GM21619 (cell line): ENCODE results near the gene CDC42BPA.
"Not testable (repeated sequence)": the region's sequence is repeated elsewhere in the genome, so short reads cannot be mapped to it uniquely, and the experiment has no call there.

Experiments
- ATAC-seq: cut with Tn5 transposase; IDR thresholded peaks from one replicate; pipeline ENCODE4 v1.9.1; 2021; ENCODE audit not compliant: unreplicated experiment

The CDC42BPA gene, protein sequence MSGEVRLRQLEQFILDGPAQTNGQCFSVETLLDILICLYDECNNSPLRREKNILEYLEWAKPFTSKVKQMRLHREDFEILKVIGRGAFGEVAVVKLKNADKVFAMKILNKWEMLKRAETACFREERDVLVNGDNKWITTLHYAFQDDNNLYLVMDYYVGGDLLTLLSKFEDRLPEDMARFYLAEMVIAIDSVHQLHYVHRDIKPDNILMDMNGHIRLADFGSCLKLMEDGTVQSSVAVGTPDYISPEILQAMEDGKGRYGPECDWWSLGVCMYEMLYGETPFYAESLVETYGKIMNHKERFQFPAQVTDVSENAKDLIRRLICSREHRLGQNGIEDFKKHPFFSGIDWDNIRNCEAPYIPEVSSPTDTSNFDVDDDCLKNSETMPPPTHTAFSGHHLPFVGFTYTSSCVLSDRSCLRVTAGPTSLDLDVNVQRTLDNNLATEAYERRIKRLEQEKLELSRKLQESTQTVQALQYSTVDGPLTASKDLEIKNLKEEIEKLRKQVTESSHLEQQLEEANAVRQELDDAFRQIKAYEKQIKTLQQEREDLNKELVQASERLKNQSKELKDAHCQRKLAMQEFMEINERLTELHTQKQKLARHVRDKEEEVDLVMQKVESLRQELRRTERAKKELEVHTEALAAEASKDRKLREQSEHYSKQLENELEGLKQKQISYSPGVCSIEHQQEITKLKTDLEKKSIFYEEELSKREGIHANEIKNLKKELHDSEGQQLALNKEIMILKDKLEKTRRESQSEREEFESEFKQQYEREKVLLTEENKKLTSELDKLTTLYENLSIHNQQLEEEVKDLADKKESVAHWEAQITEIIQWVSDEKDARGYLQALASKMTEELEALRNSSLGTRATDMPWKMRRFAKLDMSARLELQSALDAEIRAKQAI (N-terminal part only)

DNA sequence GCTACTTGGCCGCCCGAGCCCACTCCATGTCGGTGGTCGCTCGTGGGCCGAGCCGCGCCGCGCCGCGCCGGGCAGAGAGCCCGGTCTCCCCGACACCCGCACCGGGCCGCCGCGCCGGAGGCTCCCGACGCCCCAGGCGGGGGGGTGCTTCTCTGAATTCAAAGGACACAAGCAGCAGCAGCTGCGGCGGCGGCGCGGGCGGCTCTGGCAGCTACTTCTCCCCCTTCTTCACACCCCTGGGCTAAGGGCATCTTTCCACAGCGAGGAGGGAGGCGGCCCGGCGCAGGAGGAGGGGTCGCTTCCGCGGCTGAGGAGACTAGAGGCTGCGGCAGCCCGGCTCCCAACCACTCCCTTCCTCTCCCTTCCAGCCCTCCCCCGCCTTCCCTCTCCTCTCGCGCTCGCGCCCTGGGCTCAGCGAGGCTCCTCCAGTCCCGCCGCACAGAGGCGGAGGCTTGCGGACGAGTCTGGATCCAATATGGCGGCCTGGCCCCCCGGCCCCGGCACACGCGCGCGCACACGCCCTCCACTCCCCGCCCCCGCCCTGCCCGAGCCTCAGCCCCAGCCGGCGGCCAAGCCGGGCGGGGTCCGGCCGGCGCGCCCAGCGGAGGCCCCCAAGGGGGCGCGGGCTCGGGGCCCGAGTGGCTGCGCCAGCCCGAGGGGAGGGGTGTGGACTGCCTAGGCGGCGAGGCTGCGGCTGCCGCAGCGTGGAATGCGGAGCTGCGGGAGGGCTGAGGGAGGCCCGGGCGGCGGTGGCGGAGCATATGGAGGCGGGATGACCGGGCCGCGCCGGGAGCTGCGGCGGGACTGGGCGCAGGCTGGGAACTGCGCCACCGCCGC is at the start of gene CDC42BPA:
Gene CDC42BPA, minus strand, starts transcription at position 477 of the 837 bp plus-strand sequence. CDS start 1,310 bp downstream, outside the sequence.
- peak; percentile 40 for ATAC-seq

DNA sequence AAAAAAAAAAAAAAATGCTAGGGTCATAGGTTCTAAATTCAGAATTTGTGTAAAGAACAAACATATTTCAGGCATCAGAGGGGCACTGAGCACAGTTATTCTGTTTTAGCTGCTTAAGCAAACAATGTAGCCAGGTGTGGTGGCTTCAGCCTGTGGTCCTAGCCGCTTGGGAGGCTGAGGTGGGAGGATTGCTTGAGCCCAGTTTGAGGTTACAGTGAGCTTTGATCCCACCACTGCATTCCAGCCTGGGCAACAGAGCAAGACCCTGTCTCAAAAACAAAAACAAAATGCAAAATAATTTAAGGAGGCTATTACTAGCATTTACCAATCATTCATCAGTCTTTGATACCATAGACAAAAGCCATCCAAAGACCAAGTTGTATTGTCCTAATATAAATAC is 49.7 kb upstream of the CDC42BPA start:
- ATAC-seq: no peak

DNA sequence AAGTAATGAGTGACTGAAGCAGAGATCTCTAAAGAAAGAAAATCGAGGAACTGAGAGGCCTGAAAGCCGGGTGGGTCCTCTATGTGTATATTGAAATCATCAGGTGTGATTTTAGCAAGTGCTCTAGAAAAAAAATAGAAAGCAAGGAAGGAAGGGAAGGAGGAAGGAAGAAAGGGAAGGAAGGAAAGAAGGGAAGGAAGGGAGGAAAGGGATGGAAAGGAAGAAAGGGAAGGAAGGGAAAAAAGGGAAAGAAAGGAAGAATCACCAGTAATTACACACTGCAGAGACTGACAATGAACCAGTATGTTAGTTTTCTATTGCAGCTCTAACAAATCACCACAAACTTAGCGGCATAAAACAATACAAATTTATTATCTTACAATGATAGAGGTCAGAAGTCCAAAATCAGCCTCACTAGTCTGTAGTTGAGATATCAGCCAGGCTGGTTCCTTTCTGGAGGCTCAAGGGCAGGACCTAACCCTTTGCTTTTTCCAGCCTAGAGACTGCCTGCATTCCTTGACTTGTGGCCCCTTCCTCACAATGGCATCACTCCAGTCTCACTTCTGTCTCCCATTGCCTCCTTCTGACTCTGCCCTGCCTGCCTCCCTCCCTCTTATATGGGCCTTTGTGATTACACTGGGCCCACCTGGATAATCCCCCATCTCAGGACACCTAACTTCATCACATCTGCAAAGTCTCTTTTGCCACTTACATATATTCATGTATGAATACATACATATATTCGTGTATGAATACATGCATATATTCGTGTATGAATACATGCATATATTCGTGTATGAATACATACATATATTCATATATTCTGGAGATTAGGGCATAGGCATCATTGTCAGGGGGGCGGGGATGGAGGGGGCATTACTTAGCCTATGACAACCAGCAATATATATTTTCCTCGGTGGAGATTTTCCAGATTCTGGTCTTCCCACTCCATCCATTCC is 47.5 kb upstream of the CDC42BPA start:
- ATAC-seq: no peak

DNA sequence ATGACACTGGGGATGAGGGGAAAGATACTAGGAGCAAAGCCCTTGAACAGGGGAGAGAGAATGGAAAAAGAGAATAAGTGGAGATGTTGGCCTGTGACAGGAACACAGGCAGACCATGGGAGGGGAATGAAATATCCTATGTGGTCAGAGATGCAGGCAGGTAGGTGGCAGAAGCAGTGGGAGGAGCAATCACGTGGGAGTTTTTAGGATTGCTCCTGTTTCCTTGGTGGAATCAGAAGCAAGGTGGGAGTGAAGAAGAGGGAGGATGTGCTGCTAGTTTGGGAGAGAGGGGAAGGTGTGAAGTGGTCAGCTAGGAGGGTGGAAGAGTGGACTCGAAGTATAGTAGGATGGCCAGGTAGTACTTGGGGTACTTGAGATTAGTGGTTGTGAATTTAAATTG is 46.4 kb upstream of the CDC42BPA start:
- ATAC-seq: no peak

DNA sequence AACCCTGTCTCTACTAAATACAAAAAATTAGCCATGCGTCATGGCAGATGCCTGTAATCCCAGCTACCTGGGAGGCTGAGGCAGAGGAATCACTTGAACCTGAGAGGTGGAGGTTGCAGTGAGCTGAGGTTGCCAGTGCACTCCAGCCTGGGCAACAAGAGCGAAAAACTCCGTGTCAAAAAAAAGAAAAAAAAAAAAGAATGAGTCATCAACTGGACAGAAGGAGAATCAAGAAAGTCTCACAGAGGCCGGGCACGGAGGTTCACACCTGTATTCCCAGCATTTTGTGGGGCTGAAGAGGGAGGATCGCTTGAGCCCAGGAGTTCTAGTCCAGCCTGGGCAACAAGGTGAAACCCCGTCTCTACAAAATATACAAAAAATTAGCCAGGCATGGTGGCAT is 45.5 kb upstream of the CDC42BPA start:
- no peak for ATAC-seq

DNA sequence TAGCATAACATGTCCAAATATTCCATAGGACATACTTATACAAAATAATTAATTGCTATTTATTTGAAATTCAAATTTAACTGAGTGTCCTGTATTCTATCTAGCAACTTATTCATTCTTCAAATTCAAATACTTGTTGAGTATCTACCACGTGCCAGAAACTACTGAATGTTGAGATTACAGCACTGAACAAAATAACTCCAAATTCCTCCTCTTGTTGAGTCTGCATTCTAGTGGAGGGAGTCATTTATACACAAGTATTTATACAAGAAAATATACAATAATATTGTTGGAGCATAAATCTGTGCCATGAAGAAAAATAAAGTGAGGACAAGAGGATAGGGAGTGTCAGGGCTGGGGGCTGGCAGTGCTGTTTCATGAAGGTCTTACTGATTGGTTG is 43.7 kb upstream of the CDC42BPA start:
- no peak for ATAC-seq

DNA sequence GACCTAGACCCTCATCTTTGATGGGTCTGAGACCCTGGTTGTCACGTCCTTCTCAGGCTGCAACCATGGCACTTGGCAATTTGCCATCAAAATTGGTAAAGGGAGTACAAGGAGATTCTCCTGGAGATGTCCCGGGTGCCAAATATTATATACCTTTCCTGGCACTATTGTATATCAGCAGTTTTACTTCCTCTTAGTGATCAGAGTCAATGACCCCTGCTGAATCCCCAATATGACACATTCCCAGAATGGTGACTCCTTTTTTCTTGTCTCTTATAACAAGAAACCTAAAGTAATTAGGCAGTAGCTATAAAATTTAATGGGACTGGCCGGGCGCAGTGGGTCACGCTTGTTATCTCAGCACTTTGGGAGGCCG is 39.6 kb upstream of the CDC42BPA start:
- no peak for ATAC-seq

DNA sequence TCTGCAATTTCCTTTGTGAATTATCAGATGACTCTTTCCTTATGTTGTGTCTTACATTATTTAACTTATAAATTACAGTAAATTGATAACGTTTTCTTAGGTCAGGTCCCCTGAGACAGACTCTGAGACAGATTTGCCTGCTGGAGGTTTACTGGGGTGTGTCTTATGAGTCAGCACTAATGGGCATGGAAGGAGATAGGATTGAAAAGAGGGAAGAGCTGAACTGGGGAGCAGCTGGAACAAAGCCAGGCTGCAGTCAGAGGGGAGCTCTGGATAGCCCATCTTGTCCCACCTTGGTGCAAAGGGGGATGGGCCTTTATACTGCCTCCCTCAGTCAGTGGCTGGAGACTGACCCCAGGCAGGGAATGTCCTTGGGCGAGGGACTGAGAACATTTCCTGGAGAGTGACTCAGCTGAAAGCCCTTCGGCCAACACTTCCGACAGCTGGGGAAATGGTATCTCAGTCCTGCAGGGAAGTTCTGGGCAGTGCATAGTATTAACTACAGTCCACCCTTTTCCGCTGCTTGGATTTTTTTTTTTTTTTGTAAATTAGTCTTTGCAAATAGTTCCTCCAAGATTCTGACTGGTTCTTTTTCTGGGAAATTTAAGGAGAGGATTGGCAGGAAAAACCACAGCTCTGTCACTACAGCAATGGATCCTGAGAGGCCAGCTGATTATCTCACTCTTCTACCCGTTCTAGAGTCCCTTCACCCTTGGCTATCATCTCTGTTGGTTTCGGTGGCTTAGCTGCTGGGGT is 39.1 kb upstream of the CDC42BPA start:
- no peak for ATAC-seq

DNA sequence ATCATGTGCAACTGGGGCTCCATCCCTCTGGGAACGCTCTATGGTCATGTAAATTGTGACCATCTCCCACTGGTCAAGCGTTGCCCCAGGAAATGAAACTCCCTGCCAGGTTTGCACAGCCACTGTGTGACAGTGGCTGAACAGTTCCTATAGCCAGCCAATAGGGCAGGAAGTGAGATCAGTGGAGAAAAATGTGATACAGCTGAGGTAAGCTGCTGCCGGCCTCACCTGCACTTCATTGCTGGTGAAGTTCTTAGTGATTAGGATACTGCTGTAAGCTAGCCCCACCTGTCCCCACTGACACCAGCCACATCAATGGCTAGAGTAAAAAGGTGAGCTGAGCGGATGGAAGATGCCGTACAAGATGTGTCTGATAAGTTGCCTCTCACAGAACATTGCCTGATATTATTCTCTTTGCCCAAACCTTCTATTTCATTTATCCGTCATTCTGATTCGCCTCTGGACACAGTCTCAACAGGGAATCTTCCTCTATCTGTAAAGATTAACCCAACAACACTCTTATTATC is 38.4 kb upstream of the CDC42BPA start:
- ATAC-seq: no peak

DNA sequence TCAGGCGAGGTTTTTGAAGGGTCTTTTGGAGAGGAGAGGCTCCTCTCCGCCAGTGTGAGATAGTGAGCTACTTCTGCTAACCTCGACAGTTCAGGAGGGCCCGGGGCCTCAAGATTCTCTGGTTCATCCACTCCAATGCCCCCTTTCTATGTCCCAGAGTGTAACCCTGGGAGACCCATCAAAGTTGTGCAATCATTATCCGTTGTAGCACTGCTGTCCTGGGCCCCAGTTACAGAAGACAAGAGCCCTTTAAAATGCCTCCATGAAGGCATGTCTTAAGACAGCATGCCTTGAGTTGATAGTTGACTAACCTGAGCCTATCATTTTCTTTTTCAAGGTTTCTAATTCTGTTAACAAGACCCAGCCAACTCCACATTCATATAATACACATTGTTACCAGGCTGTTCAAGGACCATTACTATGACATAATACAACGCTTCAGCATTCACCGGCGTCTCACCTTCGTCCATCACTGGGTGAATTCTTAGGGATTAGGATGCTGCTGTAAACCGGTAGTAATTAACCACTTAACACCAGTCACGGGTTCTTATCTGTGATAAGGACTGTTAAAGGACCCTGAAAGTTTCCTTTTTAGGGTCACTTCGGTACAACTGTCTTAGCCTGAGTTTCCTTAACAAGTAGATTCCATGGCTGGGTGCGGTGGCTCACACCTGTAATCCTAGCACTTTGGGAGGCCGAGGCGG is 37.4 kb upstream of the CDC42BPA start:
- ATAC-seq: no peak

DNA sequence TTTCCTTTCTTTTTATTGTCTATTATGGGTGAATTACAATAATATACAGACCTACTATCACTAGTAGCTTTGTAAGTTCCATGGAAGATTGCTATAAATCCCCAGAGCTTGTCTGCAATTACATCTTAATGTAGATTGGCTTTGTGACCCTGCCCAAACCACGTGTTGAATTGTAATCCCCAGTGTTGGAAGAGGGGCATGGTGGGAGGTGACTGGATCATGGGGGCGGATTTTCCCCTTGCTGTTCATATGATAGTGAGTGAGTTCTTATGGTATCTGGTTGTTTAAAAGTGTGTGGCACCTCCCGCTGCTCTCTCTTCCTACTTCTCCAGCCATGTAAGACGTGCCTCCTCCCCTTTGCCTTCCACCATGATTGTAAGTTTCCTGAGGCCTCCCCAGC is 34.9 kb upstream of the CDC42BPA start:
- ATAC-seq: no peak

DNA sequence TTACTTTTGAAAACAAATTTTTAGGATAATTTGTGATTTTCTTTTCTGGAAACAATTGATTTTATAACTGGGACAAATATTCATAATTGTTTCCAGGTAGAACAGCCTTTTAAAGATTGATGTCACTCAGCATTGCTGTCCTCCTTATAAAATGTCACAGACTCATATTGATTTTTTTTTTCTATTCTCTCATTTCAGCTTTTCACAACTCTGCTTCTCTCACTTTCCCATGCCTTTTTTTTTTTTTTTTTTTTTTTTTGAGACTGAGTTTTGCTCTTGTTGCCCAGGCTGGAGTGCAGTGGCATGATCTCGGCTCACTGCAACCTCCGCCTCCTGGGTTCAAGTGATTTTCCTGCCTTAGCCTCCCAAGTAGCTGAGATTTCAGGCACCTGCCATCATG is 33.9 kb upstream of the CDC42BPA start:
- ATAC-seq: not testable (repeated sequence)

DNA sequence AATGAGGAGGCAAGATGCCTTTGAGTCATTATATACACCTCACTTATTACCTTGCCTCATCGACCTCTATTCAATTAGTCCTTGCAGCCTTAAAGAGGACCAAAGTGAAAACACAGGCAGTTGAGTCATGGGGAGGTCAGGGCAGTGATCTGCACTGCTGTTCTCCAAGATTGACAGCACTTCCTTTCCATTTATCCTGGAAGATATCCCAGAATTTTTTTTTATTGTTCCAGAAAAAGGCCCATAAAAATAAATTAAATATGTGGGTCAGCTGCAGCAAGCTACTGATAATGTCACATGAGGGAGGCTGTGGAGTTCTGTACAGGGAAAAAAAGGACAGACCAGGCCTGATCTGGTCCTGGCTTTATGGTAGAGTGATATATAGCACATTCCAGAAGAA is 33.2 kb upstream of the CDC42BPA start:
- ATAC-seq: no peak

DNA sequence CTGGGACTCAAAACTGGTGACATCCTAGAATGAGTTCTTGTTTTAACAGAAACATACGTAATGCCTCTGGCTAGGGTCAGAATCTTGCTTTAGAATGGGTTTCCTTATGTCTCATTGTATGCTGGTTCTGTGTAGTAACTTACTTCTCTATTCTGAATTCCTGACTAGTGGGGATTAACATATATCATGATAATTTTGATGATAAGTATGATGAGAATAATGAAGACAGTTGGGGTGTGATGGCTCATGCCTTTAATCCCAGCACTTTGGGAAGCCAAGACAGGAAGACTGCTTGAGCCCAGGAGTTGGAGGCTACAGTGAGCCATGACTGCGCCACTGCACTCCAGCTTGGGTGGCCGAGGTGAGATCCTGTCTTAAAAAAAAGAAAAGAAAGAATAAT is 31.7 kb upstream of the CDC42BPA start:
- ATAC-seq: no peak

DNA sequence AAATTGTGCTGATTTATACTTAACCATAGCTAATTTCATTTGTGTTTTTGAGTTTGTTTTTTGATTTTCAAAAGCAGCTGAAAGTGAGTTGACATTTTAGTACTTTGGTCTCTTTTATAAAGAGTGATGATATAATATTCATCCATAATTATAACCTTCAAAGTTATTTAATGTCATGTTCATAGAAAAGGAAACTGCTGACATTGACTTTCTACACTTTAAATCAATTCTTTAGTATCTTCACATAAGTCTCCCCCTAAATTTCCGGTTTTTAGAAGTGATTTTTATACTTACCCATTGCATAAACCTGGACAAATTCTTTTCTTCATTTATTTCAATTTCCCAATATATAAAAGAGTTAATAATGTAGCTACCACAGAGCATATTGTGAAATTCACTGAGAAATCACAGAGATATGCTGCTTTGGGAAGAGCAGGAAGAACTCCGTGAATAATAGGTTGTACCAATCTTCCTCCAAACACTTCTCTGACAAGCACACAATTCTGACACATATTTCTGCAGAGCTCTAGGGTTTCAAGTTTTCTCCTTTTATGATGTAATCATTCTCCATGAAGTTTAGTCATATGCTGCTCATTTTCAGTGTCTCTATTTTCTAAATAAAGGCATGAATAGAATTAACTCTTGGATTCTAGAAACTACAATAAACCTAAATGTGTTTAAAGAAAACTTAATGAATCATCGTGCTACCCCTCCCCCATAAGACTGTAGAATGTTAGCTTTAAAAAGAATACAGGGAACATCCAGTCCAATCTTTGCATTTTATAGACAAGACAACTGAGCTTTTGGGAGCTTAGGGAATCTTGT is 25.6 kb upstream of the CDC42BPA start:
- ATAC-seq: no peak

DNA sequence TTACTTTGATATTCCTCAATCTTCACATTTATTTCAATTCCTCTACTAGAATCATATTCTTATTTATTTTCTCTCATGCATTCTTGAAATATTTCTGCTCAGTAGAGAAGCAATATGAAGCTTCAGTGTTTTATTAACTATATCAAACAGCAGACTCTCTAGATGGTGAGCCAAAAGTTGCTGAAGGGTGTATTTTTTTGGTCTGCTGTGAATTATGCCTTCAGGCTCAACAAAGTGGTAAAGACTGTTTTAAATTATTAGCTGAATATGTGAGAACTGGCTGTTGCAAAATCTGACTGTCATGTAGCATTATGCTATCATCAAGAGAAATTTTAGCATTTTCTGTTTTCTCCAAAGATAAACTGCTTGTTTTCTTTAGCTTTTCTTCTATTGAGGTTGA is 24.9 kb upstream of the CDC42BPA start:
- ATAC-seq: no peak

DNA sequence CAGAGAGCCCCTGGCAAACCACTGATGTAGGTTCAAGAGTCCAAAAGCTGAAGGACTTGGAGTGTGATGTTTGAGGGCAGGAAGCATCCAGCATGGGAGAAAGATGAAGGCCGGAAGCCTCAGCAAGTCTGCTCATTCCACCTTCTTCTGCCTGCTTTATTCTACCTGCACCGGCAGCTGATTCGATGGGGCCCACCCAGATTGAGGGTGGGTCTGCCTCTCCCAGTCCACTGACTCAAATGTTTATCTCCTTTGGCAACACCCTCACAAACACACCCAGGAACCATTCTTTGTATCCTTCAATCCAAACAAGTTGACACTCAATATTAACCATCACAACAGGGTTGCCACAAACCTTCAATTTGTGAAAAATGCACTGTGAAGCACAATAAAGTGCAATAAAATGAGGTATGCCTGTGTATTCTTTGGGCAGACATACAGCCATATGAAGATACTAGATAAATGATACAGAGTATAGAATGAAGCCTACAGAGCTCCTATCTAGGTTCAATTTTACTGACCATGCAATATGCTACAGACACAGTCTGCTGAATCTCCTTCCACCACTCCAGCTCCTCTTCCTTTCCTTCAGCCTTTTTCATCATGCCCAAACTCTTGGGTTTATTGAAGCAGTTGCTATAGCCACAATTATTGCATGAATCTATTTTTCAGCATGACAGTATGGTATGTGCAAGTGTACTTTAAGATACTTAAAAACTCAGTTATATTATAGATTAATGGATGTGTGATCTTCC is 24.0 kb upstream of the CDC42BPA start:
- ATAC-seq: no peak
